Body of pancreas (tissue), 4 donors: ENCODE measurements around the gene GOLGA3. TPM values are rescaled to one million over a fixed set of nuclear protein-coding genes. Genes with fewer than 3 reads are reported as not detected.

ENCODE experiments used
- ATAC-seq: fragments of 150-250 bp; one replicate; pipeline ENCODE4 v1.9.1; 2016
- DNase-seq, 4 donors: peaks; one replicate each; pipeline ENCODE4 v3.0.0-alpha.2; 2019
- H3K27ac ChIP-seq, 4 donors: fragments of 200-600 bp; sonication (generic); 1 replicate in 3 of 4; 2 replicates in 1 of 4; pipeline versions ENCODE4 v1.5.1 to v1.6.1; 2016 to 2019; ENCODE audit warnings: mild to moderate bottlenecking in 1 of 4, mixed read lengths in 1 of 4, moderate library complexity in 1 of 4
- H3K27me3 ChIP-seq, 2 donors: fragments of 200-600 bp; sonication (generic); one replicate each; pipeline ENCODE4 v1.6.0; 2016; ENCODE audit warnings: mild to moderate bottlenecking in 1 of 2
- H3K36me3 ChIP-seq, 2 donors: fragments of 200-600 bp; sonication (generic); replicated peaks in 1 of 2; 2 replicates each; pipeline ENCODE4 v1.5.1; 2016; ENCODE audit warnings: low read depth in 2 of 2; ENCODE audit not compliant: insufficient read depth in 1 of 2
- H3K4me1 ChIP-seq: fragments of 200-600 bp; sonication (generic); one replicate; pipeline ENCODE4 v1.6.0; 2016
- H3K4me3 ChIP-seq, 2 donors: fragments of 200-600 bp; sonication (generic); 1 replicate in 1 of 2; 2 replicates in 1 of 2; pipeline ENCODE4 v1.5.1; 2016 to 2019
- H3K9me3 ChIP-seq, 3 donors: fragments of 200-600 bp; sonication (generic); 1 replicate in 2 of 3; 2 replicates in 1 of 3; pipeline ENCODE4 v1.5.1; 2016
- POLR2A ChIP-seq, 3 donors: fragments of 450-650 bp; IDR thresholded peaks; one replicate each; pipeline ENCODE4 v1.6.1; 2016; ENCODE audit warnings: antibody characterized with exemption in 3 of 3, mild to moderate bottlenecking in 2 of 3
- WGBS, 2 donors: methylation state at CpG; one replicate each; pipeline ENCODE4 v1.1.5; 2017; 5-methylcytosine and 5-hydroxymethylcytosine counted together
- intact Hi-C: fragments of 100-400 bp; cut with DNase I; formaldehyde crosslinking; loops from one replicate; pipeline ENCODE4 v1.15.1; 2023
- total RNA-seq, 2 donors: library from RNA; depleted of rRNA; stranded (reverse); fragments of >200 nt; gene quantifications; one replicate each; pipeline ENCODE4 v1.1.0, GENCODE V29; 2016
- TF ChIP-seq, protein P1 (sequence below), 7 experiments: fragments of 450-650 bp in 4 of 7; fragments of 200-600 bp in 3 of 7; sonication (generic) in 3 of 7; IDR thresholded peaks; one replicate each; pipeline ENCODE4 v1.5.1; 2016 to 2019; ENCODE audit warnings: antibody characterized with exemption in 7 of 7

Gene GOLGA3
- total RNA-seq, 2 donors from 2014 or later: 57.3 to 98.6 TPM

DNA sequence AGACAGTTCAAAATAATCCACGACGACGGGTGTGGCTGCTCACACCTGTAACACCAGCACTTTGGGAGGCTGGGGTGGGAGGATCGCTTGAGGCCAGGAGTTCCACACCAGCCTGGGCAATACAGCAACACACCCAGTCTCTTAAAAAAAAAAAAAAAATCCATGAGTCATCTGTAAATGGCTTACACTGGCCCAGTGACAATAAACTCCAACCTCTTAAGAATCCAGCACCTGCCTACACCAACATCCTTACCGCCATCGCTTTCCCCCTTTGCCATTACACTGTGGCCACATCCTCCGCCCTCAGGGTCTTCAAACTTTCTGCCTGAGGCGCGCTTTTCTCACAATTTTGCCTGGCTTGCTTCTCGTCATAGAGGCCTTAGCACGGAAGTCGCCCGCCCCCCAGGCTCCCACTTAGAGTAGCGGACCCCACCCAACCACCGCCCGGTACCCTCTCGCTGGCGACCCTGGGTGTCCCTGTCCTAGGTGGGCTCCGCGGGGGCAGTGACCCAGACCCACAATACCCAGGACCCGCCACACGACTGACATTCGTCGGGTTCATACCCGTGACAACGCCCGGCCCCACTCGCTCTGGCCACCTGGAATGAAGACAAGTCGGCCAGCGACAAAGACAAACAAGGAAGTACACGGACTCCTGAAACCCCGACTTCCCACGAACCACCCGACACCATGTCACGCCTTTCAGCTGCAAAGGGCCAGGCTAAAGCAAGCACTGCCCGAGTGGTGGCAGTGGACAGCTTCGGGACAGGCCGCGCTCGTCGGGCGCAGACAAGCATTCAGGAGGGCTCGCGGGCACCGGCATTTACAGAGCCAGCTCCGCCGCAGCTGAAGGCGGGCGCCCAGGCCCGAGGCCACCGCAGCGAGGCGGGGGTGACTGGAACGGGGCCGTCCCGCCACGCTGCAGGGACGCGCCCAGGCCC, 636 bp downstream of the GOLGA3 start:
- H3K4me3 ChIP-seq: peak overlapping the region; percentile 83 to 99
- H3K27me3 ChIP-seq: no peaks in the 10 kb centered on the region
- WGBS, 2 donors: 4 to 20% methylated on average over 18 to 59 of the region's 59 CpGs
- peaks cover 22% of the 10 kb centered on the region for H3K4me1 ChIP-seq
- intact Hi-C loops: no loop called here
- H3K36me3 ChIP-seq: peaks cover 0 to 3% of the 10 kb centered on the region in 2 donors
- DNase-seq (peak; percentile 36 to 55 (median 42)), ATAC-seq (peak; percentile 21)
- peak overlapping the region; percentile 85 to 97 (median 97) for H3K27ac ChIP-seq
- no peak for TF ChIP-seq POLR2A (IDR thresholded peaks at IDR 0.05)
- TF ChIP-seq, protein P1, sequence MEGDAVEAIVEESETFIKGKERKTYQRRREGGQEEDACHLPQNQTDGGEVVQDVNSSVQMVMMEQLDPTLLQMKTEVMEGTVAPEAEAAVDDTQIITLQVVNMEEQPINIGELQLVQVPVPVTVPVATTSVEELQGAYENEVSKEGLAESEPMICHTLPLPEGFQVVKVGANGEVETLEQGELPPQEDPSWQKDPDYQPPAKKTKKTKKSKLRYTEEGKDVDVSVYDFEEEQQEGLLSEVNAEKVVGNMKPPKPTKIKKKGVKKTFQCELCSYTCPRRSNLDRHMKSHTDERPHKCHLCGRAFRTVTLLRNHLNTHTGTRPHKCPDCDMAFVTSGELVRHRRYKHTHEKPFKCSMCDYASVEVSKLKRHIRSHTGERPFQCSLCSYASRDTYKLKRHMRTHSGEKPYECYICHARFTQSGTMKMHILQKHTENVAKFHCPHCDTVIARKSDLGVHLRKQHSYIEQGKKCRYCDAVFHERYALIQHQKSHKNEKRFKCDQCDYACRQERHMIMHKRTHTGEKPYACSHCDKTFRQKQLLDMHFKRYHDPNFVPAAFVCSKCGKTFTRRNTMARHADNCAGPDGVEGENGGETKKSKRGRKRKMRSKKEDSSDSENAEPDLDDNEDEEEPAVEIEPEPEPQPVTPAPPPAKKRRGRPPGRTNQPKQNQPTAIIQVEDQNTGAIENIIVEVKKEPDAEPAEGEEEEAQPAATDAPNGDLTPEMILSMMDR (IDR thresholded peaks at IDR 0.05): no peak
- no peaks in the 10 kb centered on the region for H3K9me3 ChIP-seq

GRCh38 chr12:132825861-132826260, 2.8 kb downstream of the GOLGA3 start:
- Histone ChIP-seq H3K36me3 (peaks cover 0 to 9% of the 10 kb centered on the region in 2 donors), H3K4me3 (no peak overlapping the region), H3K27me3 (no peaks in the 10 kb centered on the region), H3K4me1 (peaks cover 22% of the 10 kb centered on the region), H3K27ac (no peak overlapping the region), H3K9me3 (no peaks in the 10 kb centered on the region)
- no peak for TF ChIP-seq POLR2A (IDR thresholded peaks at IDR 0.05)
- TF ChIP-seq, protein P1 (IDR thresholded peaks at IDR 0.05): no peak
- 90 to 92% methylated on average over 15 to 16 of the region's 16 CpGs for WGBS, 2 donors
- ATAC-seq (no peak), DNase-seq (no peak)
- intact Hi-C loops: no loop called here

GRCh38 chr12:132825089-132825488, 3.6 kb downstream of the GOLGA3 start:
- H3K36me3 ChIP-seq: peaks cover 0 to 14% of the 10 kb centered on the region in 2 donors
- TF ChIP-seq POLR2A (IDR thresholded peaks at IDR 0.05): no peak
- TF ChIP-seq, protein P1 (IDR thresholded peaks at IDR 0.05): no peak
- peaks cover 22% of the 10 kb centered on the region for H3K4me1 ChIP-seq
- no peaks in the 10 kb centered on the region for H3K27me3 ChIP-seq
- H3K9me3 ChIP-seq: no peaks in the 10 kb centered on the region
- WGBS, 2 donors: 84 to 87% methylated on average over 18 of the region's 18 CpGs
- no peak overlapping the region for H3K4me3 ChIP-seq
- DNase-seq (no peak), ATAC-seq (no peak)
- no peak overlapping the region for H3K27ac ChIP-seq
- intact Hi-C loops: no loop called here

GRCh38 chr12:132824053-132824452, 4.6 kb downstream of the GOLGA3 start:
- Histone ChIP-seq H3K27ac (no peak overlapping the region), H3K4me3 (no peak overlapping the region), H3K9me3 (no peaks in the 10 kb centered on the region), H3K36me3 (peaks cover 0 to 17% of the 10 kb centered on the region in 2 donors), H3K27me3 (no peaks in the 10 kb centered on the region), H3K4me1 (peaks cover 18% of the 10 kb centered on the region)
- no peak for ATAC-seq
- no peak for TF ChIP-seq POLR2A (IDR thresholded peaks at IDR 0.05)
- TF ChIP-seq, protein P1 (IDR thresholded peaks at IDR 0.05): no peak
- no peak for DNase-seq
- intact Hi-C loops: no loop called here
- 82 to 90% methylated on average over 7 of the region's 7 CpGs for WGBS, 2 donors
